Gastrocnemius medialis (tissue), 4 donors: Measurements from ENCODE around the gene THSD7A.

Experiments used
- CTCF ChIP-seq, 5 experiments: fragments of 450-650 bp in 3 of 5; fragments of 200-600 bp in 2 of 5; sonication (generic) in 2 of 5; IDR thresholded peaks in 4 of 5; conservative IDR thresholded peaks in 1 of 5; 1 replicate in 4 of 5; 2 replicates in 1 of 5; pipeline ENCODE4 v1.5.1; 2016 to 2019; ENCODE audit warnings: antibody characterized with exemption in 5 of 5, mild to moderate bottlenecking in 3 of 5, moderate library complexity in 3 of 5
- POLR2A ChIP-seq, 2 donors: fragments of 450-650 bp; IDR thresholded peaks; one replicate each; pipeline ENCODE4 v1.6.1; 2017; ENCODE audit warnings: antibody characterized with exemption in 2 of 2, mild to moderate bottlenecking in 2 of 2, moderate library complexity in 2 of 2

- no peak for TF ChIP-seq CTCF (IDR thresholded peaks at IDR 0.05 in 4 of 5, conservative IDR thresholded peaks at IDR 0.05 in 1 of 5)
- no peak for TF ChIP-seq POLR2A (IDR thresholded peaks at IDR 0.05)
These were observed 208.8 kb downstream of the THSD7A start for GRCh38 chr7:11623093-11623678.
